Measurements from ENCODE around the gene BTNL2. TPM values are rescaled to one million over a fixed set of nuclear protein-coding genes. Genes with fewer than 3 reads are reported as not detected.

Gene BTNL2
- total and polyA plus RNA-seq, 2 donors (not counting 3 experiments of a cell fraction or from before 2014, with no cell fraction given), result not detected

- DNase-seq (ENCODE audit: low read depth, low spot score) (peak; percentile 45), FAIRE-seq (no peak)
- Histone ChIP-seq H3K4me1 (ENCODE audit: control insufficient read depth, extremely low read depth, insufficient read depth, low read length) (no peaks in the 10 kb centered on the region), H3K27ac (ENCODE audit: insufficient read depth, low read depth, low read length) (no peak overlapping the region), H3K27me3 (ENCODE audit: control insufficient read depth in 2 of 2, insufficient read depth in 2 of 2, low read length in 2 of 2) (peaks cover 13 to 15% of the 10 kb centered on the region in 2 experiments), H4K20me1 (replicated peaks; ENCODE audit: control insufficient read depth, extremely low read depth, insufficient read depth, low read length) (no peaks in the 10 kb centered on the region), H3K4me3 (replicated peaks in 1 of 3; ENCODE audit: insufficient read depth in 1 of 3, low read depth in 1 of 3, low read length in 3 of 3) (no peak overlapping the region), H3K9ac (replicated peaks; ENCODE audit: extremely low read depth, insufficient read depth, low read length) (no peak overlapping the region), H3K79me2 (ENCODE audit: control insufficient read depth, insufficient read depth, low read length) (no peaks in the 10 kb centered on the region), H3K9me3 (replicated peaks; ENCODE audit: control insufficient read depth, insufficient read depth, low read length) (no peaks in the 10 kb centered on the region), H3K36me3 (ENCODE audit: control insufficient read depth in 2 of 2, extremely low read depth in 1 of 2, insufficient read depth in 2 of 2, low read length in 2 of 2) (no peaks in the 10 kb centered on the region), H3K9me1 (replicated peaks; ENCODE audit: control insufficient read depth, extremely low read depth, insufficient read depth, low read length) (no peaks in the 10 kb centered on the region), H2AFZ (ENCODE audit: low read depth, low read length) (no peak overlapping the region), H3K4me2 (ENCODE audit: insufficient read depth, low read length) (no peak overlapping the region)
- POLR2A ChIA-PET, result no interaction called here
- intact Hi-C loops (cut with micrococcal nuclease), result no loop called here
- CTCF ChIA-PET, result interaction anchor here (1.4 to 2.4 kb wide), 3 partner anchors 273 to 441 kb away, joined by 4 to 6 read pairs (median 5); no protein-coding TSS in a partner anchor
- TF ChIP-seq EZH2 (IDR thresholded peaks at IDR 0.05; ENCODE audit: borderline replicate concordance, low read depth, low read length, severe bottlenecking), result no peak
- TF ChIP-seq JUN (IDR thresholded peaks at IDR 0.05; ENCODE audit: borderline replicate concordance, insufficient read depth, insufficient read length, low read depth), result no peak
- TF ChIP-seq POLR2A (IDR thresholded peaks at IDR 0.05; ENCODE audit: low read depth, low read length), result no peak
- TF ChIP-seq MAX (IDR thresholded peaks at IDR 0.05; ENCODE audit: insufficient read depth, insufficient read length), result no peak
- TF ChIP-seq CTCF (IDR thresholded peaks at IDR 0.05; ENCODE audit: extremely low read depth in 1 of 2, insufficient read depth in 1 of 2, low read depth in 1 of 2, low read length in 2 of 2), result no peak
- TF ChIP-seq MYC (IDR thresholded peaks at IDR 0.05; ENCODE audit: low read depth, low read length), result no peak
- no peak for TF ChIP-seq GATA2 (IDR thresholded peaks at IDR 0.05; ENCODE audit: insufficient read depth, insufficient read length, low read depth, low read length)
- no peak for TF ChIP-seq POLR2AphosphoS5 (IDR thresholded peaks at IDR 0.05; ENCODE audit: insufficient read depth, low read depth, low read length)
- TF ChIP-seq FOS (IDR thresholded peaks at IDR 0.05; ENCODE audit: borderline replicate concordance, insufficient read depth, low read length), result no peak
- dilution Hi-C loops (cut with MboI; ENCODE audit: extremely low pct_ligation_motif_present, low sequenced_read_pairs), result no loop called here
- BruUV-seq (replicated peaks), result no TSS peak
These were observed 20.2 kb upstream of the BTNL2 start for GRCh38 chr6:32427218-32427617.
